GM23338 (cell line): ENCODE measurements around the gene LHX3. TPM values are rescaled to one million over a fixed set of nuclear protein-coding genes. Genes with fewer than 3 reads are reported as not detected.

Experiments used
- ATAC-seq: fragments of 200-7000 bp; cut with Tn5 transposase; 3 replicates; pipeline ENCODE4 v1.9.1; 2020
- DNase-seq: peaks from one replicate; pipeline ENCODE4 v3.0.0-alpha.2; 2015; ENCODE audit warnings: low spot score
- H2AFZ ChIP-seq: fragments of 200-600 bp; sonication (generic); 2 replicates; pipeline ENCODE4 v1.8.0; 2016; ENCODE audit warnings: antibody characterized with exemption, mild to moderate bottlenecking, moderate library complexity
- H3F3A ChIP-seq: fragments of 200-600 bp; sonication (generic); replicated peaks from 2 replicates; pipeline ENCODE4 v1.8.0; 2017; ENCODE audit warnings: antibody characterized with exemption, mixed run types, low read depth
- H3K27ac ChIP-seq: fragments of 200-600 bp; sonication (generic); 2 replicates; pipeline ENCODE4 v1.6.1; 2016; ENCODE audit warnings: low read depth
- H3K27me3 ChIP-seq: fragments of 200-600 bp; sonication (generic); 2 replicates; pipeline ENCODE4 v1.8.0; 2016; ENCODE audit warnings: mild to moderate bottlenecking, mixed run types, moderate library complexity; ENCODE audit not compliant: insufficient read depth
- H3K36me3 ChIP-seq: fragments of 200-600 bp; sonication (generic); 2 replicates; pipeline ENCODE4 v1.8.0; 2016; ENCODE audit warnings: mild to moderate bottlenecking; ENCODE audit not compliant: insufficient read depth
- H3K4me1 ChIP-seq: fragments of 200-600 bp; sonication (generic); 2 replicates; pipeline ENCODE4 v1.8.0; 2016; ENCODE audit warnings: mild to moderate bottlenecking, moderate library complexity; ENCODE audit not compliant: insufficient read depth
- H3K4me2 ChIP-seq: fragments of 200-600 bp; sonication (generic); 2 replicates; pipeline ENCODE4 v1.7.1; 2017; ENCODE audit warnings: mixed run types
- H3K4me3 ChIP-seq: fragments of 200-600 bp; sonication (generic); 2 replicates; pipeline ENCODE4 v1.6.1; 2016; ENCODE audit warnings: mixed run types
- H3K79me2 ChIP-seq: fragments of 200-600 bp; sonication (generic); replicated peaks from 2 replicates; pipeline ENCODE4 v1.8.0; 2017; ENCODE audit warnings: mild to moderate bottlenecking; ENCODE audit not compliant: insufficient read depth
- H3K9me2 ChIP-seq: fragments of 200-600 bp; sonication (generic); 2 replicates; pipeline ENCODE4 v1.8.0; 2017; ENCODE audit not compliant: insufficient read depth
- H4K20me1 ChIP-seq: fragments of 200-600 bp; sonication (generic); replicated peaks from 2 replicates; pipeline ENCODE4 v1.8.0; 2017; ENCODE audit warnings: mild to moderate bottlenecking; ENCODE audit not compliant: insufficient read depth
- H3K27ac Mint-ChIP-seq: 2 replicates; pipeline ENCODE4 v1.8.0; 2020; ENCODE audit warnings: inconsistent platforms, mild to moderate bottlenecking, moderate library complexity, mixed read lengths
- H3K27me3 Mint-ChIP-seq: 3 replicates; pipeline ENCODE4 v1.8.0; 2022; ENCODE audit warnings: low read depth, mild to moderate bottlenecking, moderate library complexity, mixed read lengths, inconsistent platforms; ENCODE audit not compliant: insufficient read depth, poor library complexity
- H3K36me3 Mint-ChIP-seq: 3 replicates; pipeline ENCODE4 v1.8.0; 2021; ENCODE audit warnings: low read depth, mild to moderate bottlenecking, inconsistent platforms, moderate library complexity, mixed read lengths
- H3K4me1 Mint-ChIP-seq: 3 replicates; pipeline ENCODE4 v1.8.0; 2020; ENCODE audit warnings: mild to moderate bottlenecking, inconsistent platforms, mixed read lengths
- H3K4me3 Mint-ChIP-seq: 3 replicates; pipeline ENCODE4 v1.8.0; 2021; ENCODE audit warnings: moderate library complexity, mild to moderate bottlenecking, inconsistent platforms, mixed read lengths
- H3K9me3 Mint-ChIP-seq: 3 replicates; pipeline ENCODE4 v1.8.0; 2020; ENCODE audit warnings: moderate library complexity, mild to moderate bottlenecking, inconsistent platforms, mixed read lengths
- CREB1 ChIP-seq: fragments of 250-450 bp; sonication (Bioruptor Pico); IDR thresholded peaks from 2 replicates; pipeline ENCODE4 v1.5.0; 2020; ENCODE audit warnings: low read depth, mild to moderate bottlenecking, moderate library complexity
- CTCF ChIP-seq, 2 experiments: fragments of 200-600 bp in 1 of 2; sonication (generic) in 1 of 2; conservative IDR thresholded peaks; 2 replicates each; pipeline versions ENCODE4 v1.5.1 to v1.6.1; 2016 to 2017; ENCODE audit warnings: antibody characterized with exemption in 2 of 2, low read depth in 2 of 2, mild to moderate bottlenecking in 2 of 2, moderate library complexity in 1 of 2
- EZH2phosphoT487 ChIP-seq: fragments of 200-600 bp; sonication (generic); IDR thresholded peaks from one replicate; pipeline ENCODE4 v1.8.1; 2018; ENCODE audit warnings: antibody characterized with exemption; ENCODE audit not compliant: unreplicated experiment
- JUNB ChIP-seq: IDR thresholded peaks from one replicate; pipeline ENCODE4 v1.6.1; 2016; ENCODE audit warnings: antibody characterized with exemption; ENCODE audit not compliant: unreplicated experiment
- NANOG ChIP-seq: IDR thresholded peaks from 2 replicates; pipeline ENCODE4 v1.6.1; 2016; ENCODE audit warnings: antibody characterized with exemption, borderline replicate concordance
- POLR2AphosphoS5 ChIP-seq: IDR thresholded peaks from 2 replicates; pipeline ENCODE4 v1.6.1; 2016; ENCODE audit warnings: antibody characterized with exemption, low read depth
- REST ChIP-seq: IDR thresholded peaks from one replicate; pipeline ENCODE4 v1.6.1; 2018; ENCODE audit warnings: antibody characterized with exemption; ENCODE audit not compliant: unreplicated experiment
- STAT1 ChIP-seq: IDR thresholded peaks from one replicate; pipeline ENCODE4 v1.6.1; 2016; ENCODE audit warnings: antibody characterized with exemption; ENCODE audit not compliant: unreplicated experiment
- ZNF114 ChIP-seq: fragments of 250-450 bp; sonication (Bioruptor Pico); IDR thresholded peaks from 2 replicates; pipeline ENCODE4 v1.5.0; 2020; ENCODE audit warnings: mild to moderate bottlenecking, moderate library complexity
- ZNF331 ChIP-seq: fragments of 250-450 bp; sonication (Bioruptor Pico); IDR thresholded peaks from 2 replicates; pipeline ENCODE4 v1.5.0; 2020; ENCODE audit warnings: low read depth, mild to moderate bottlenecking, moderate library complexity
- ZNF462 ChIP-seq: fragments of 250-450 bp; sonication (Bioruptor Pico); IDR thresholded peaks from 2 replicates; pipeline ENCODE4 v1.5.0; 2020; ENCODE audit warnings: mild to moderate bottlenecking, moderate library complexity
- polyA plus RNA-seq: library from polyadenylated mRNA; unstranded; fragments of >200 nt; fragmentation: Nextera tagmentation; extraction: Ambion mirVana; gene quantifications from 2 replicates; pipeline ENCODE4 v1.2.1, GENCODE V29; 2016
- total RNA-seq: library from RNA; depleted of rRNA; stranded (reverse); fragments of >200 nt; shearing (Covaris generic); gene quantifications from 2 replicates; pipeline ENCODE4 v1.2.3, GENCODE V29; 2014

The LHX3 gene
- total and polyA plus RNA-seq, 2 experiments from 2014 or later, result 0.08 TPM; not detected in 1

GRCh38 chr9:136182420-136182787 lies 22.5 kb downstream of the LHX3 start:
- no peaks in the 10 kb centered on the region for H3K36me3 Mint-ChIP-seq
- Histone ChIP-seq H3K27ac (no peak overlapping the region), H4K20me1 (no peaks in the 10 kb centered on the region), H3F3A (no peaks in the 10 kb centered on the region), H3K9me2 (no peaks in the 10 kb centered on the region), H3K4me1 (no peaks in the 10 kb centered on the region), H3K36me3 (no peaks in the 10 kb centered on the region), H3K79me2 (no peaks in the 10 kb centered on the region), H3K4me3 (no peak overlapping the region), H3K27me3 (no peaks in the 10 kb centered on the region), H2AFZ (no peak overlapping the region), H3K4me2 (no peak overlapping the region)
- TF ChIP-seq REST (no peak), JUNB (no peak), CTCF (conservative IDR thresholded peaks at IDR 0.05; ENCODE audit: low read depth in 2 of 2) (no peak), CREB1 (no peak), STAT1 (no peak), ZNF114 (CRISPR knock-in tag) (no peak), NANOG (no peak), POLR2AphosphoS5 (no peak), EZH2phosphoT487 (no peak), ZNF331 (CRISPR knock-in tag) (no peak), ZNF462 (CRISPR knock-in tag) (no peak)
- peaks cover 12% of the 10 kb centered on the region for H3K27me3 Mint-ChIP-seq
- DNase-seq (no peak), ATAC-seq (no peak)
- H3K27ac Mint-ChIP-seq, result no peak overlapping the region
- H3K9me3 Mint-ChIP-seq, result no peaks in the 10 kb centered on the region
- H3K4me3 Mint-ChIP-seq, result no peak overlapping the region
- peaks cover 12% of the 10 kb centered on the region for H3K4me1 Mint-ChIP-seq
